ENCODE measurements around the gene LINS1.

LINS1 gene

DNA sequence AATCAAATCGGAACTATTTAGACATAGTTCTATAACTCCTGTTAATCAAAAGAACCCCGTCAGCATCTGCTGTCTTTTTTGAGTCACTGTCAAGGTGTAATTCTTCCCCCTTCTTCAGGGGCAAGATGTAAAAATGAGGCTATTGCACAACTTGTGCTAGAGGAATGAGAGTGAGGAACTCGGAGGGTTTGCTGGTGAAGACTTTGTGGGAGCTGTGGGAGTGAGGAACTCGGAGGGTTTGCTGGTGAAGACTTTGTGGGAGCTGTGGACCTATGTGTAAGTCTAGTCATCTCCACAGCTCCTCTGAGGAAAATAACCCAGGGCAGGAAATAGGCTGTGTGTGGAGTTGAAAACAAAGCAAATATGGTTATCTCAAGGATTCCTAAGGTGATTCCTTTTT is 70.8 kb downstream of the LINS1 start:
- peaks cover 36% of the 10 kb centered on the region for H3K27me3 ChIP-seq (ENCODE audit: insufficient read depth, low read length)
- H3K79me2 ChIP-seq (ENCODE audit: control insufficient read depth, insufficient read depth, low read length, unreplicated experiment), result no peaks in the 10 kb centered on the region
- H3K27ac ChIP-seq (ENCODE audit: low read depth, low read length), result no peak overlapping the region
- H2AFZ ChIP-seq (ENCODE audit: low read length, unreplicated experiment), result no peak overlapping the region
- no peak overlapping the region for H3K4me3 ChIP-seq (ENCODE audit: low read depth, low read length)
- no peaks in the 10 kb centered on the region for H3K36me3 ChIP-seq (ENCODE audit: insufficient read depth, low read length)
- no peaks in the 10 kb centered on the region for H3K4me1 ChIP-seq (ENCODE audit: control insufficient read depth, insufficient read depth, low read length, unreplicated experiment)

- Histone ChIP-seq H3K79me2 (ENCODE audit: control insufficient read depth, insufficient read depth, low read length, unreplicated experiment) (no peaks in the 10 kb centered on the region), H3K36me3 (ENCODE audit: insufficient read depth, low read length) (no peaks in the 10 kb centered on the region), H3K27me3 (ENCODE audit: insufficient read depth, low read length) (peaks cover 38% of the 10 kb centered on the region), H3K4me3 (ENCODE audit: low read depth, low read length) (no peak overlapping the region), H2AFZ (ENCODE audit: low read length, unreplicated experiment) (no peak overlapping the region), H3K4me1 (ENCODE audit: control insufficient read depth, insufficient read depth, low read length, unreplicated experiment) (no peaks in the 10 kb centered on the region), H3K27ac (ENCODE audit: low read depth, low read length) (no peak overlapping the region)
Measured at GRCh38 chr15:100529556-100529955, 72.4 kb downstream of the LINS1 start.

GRCh38 chr15:100528833-100529428 is 73.1 kb downstream of the LINS1 start, which contains the start of gene CERS3:
Gene CERS3, minus strand, starts transcription at chr15:100528950. Its CDS starts 27,101 bp downstream, at chr15:100501849.
- H3K4me1 ChIP-seq (ENCODE audit: control insufficient read depth, insufficient read depth, low read length, unreplicated experiment), result no peaks in the 10 kb centered on the region
- no peak within 1 kb of the TSS for H3K4me3 ChIP-seq (ENCODE audit: low read depth, low read length)
- no peaks in the 10 kb centered on the region for H3K79me2 ChIP-seq (ENCODE audit: control insufficient read depth, insufficient read depth, low read length, unreplicated experiment)
- peaks cover 38% of the 10 kb centered on the region for H3K27me3 ChIP-seq (ENCODE audit: insufficient read depth, low read length)
- H3K36me3 ChIP-seq (ENCODE audit: insufficient read depth, low read length), result no peaks in the 10 kb centered on the region
- no peak within 1 kb of the TSS for H3K27ac ChIP-seq (ENCODE audit: low read depth, low read length)
- H2AFZ ChIP-seq (ENCODE audit: low read length, unreplicated experiment), result no peak within 1 kb of the TSS

DNA sequence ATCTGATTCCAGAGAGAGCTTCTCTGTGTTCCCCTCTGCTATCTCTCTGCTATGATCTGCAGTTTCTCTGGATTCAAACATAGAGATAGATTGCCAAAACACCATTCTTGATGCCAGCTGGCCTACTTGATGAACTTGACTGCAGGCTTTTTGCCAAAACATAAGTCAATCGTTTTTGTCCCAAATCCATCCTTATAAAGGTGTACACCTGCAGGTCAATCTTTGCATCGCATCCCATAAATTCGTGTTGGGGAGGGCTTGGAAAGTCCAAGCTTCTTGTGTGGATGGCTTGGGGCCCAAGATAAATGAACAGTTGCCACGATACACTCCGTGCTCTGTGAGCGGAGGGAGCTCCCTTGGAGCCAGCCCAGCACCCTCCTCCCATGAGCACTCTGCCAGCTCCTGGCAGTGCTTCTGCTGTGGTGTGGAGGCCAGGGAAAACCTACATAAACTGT is 75.9 kb downstream of the LINS1 start:
- Histone ChIP-seq H3K36me3 (ENCODE audit: insufficient read depth, low read length) (no peaks in the 10 kb centered on the region), H3K4me1 (ENCODE audit: control insufficient read depth, insufficient read depth, low read length, unreplicated experiment) (no peaks in the 10 kb centered on the region)

GRCh38 chr15:100525436-100525835 is 76.5 kb downstream of the LINS1 start:
- Histone ChIP-seq H3K79me2 (ENCODE audit: control insufficient read depth, insufficient read depth, low read length, unreplicated experiment) (no peaks in the 10 kb centered on the region), H3K27me3 (ENCODE audit: insufficient read depth, low read length) (peaks cover 24% of the 10 kb centered on the region), H2AFZ (ENCODE audit: low read length, unreplicated experiment) (no peak overlapping the region), H3K27ac (ENCODE audit: low read depth, low read length) (no peak overlapping the region), H3K4me1 (ENCODE audit: control insufficient read depth, insufficient read depth, low read length, unreplicated experiment) (no peaks in the 10 kb centered on the region), H3K36me3 (ENCODE audit: insufficient read depth, low read length) (no peaks in the 10 kb centered on the region), H3K4me3 (ENCODE audit: low read depth, low read length) (no peak overlapping the region)

More for the DNA sequence above, 75.9 kb downstream of the LINS1 start:
- Histone ChIP-seq H3K27ac (ENCODE audit: low read depth, low read length) (no peak overlapping the region), H2AFZ (ENCODE audit: low read length, unreplicated experiment) (no peak overlapping the region), H3K4me3 (ENCODE audit: low read depth, low read length) (no peak overlapping the region), H3K79me2 (ENCODE audit: control insufficient read depth, insufficient read depth, low read length, unreplicated experiment) (no peaks in the 10 kb centered on the region), H3K27me3 (ENCODE audit: insufficient read depth, low read length) (peaks cover 25% of the 10 kb centered on the region)

DNA sequence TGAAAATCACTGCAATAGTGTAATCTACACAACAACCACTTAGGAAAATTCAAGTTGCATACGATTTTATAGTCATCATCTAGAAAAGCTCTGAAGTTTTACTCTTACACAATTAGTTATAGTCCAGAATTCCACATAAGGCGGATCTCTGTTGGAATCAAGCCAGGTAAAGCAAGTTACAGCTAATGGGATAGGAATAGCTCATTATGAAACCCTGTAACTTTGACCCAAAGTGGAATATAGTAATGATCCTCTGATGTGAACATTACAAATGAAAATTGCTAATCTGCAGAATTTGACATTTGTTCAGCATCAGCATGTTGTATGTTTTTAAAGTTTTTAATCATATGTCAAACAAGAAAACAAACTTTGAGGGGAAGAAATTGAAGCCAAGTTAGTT is 77.7 kb downstream of the LINS1 start:
- Histone ChIP-seq H3K79me2 (ENCODE audit: control insufficient read depth, insufficient read depth, low read length, unreplicated experiment) (no peaks in the 10 kb centered on the region), H3K27me3 (ENCODE audit: insufficient read depth, low read length) (peaks cover 15% of the 10 kb centered on the region), H3K4me1 (ENCODE audit: control insufficient read depth, insufficient read depth, low read length, unreplicated experiment) (no peaks in the 10 kb centered on the region), H2AFZ (ENCODE audit: low read length, unreplicated experiment) (no peak overlapping the region), H3K4me3 (ENCODE audit: low read depth, low read length) (no peak overlapping the region), H3K36me3 (ENCODE audit: insufficient read depth, low read length) (no peaks in the 10 kb centered on the region), H3K27ac (ENCODE audit: low read depth, low read length) (no peak overlapping the region)

DNA sequence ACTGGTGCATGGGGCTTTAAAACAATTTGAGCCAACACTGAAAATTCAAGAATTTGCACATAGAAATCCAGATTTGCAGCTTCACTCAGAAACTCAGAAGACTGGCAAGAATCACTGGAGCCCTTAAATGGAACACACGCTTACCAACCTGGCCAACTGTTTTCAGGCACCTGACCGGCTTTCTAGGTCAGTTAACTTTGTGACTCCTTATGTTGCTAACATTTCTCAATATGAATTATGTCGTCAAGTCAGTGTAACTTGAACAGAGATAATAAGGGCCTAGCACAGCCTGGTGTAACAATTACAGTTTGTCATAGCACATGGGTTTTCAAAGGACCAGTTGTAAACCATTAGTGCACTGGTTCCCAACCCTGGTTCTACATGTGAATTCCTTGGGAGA is 80.1 kb downstream of the LINS1 start:
- Histone ChIP-seq H3K27me3 (ENCODE audit: insufficient read depth, low read length) (peaks cover 7% of the 10 kb centered on the region; the same call in 1 of the 2 replicates), H3K79me2 (ENCODE audit: control insufficient read depth, insufficient read depth, low read length, unreplicated experiment) (no peaks in the 10 kb centered on the region), H2AFZ (ENCODE audit: low read length, unreplicated experiment) (no peak overlapping the region), H3K36me3 (ENCODE audit: insufficient read depth, low read length) (no peaks in the 10 kb centered on the region), H3K4me1 (ENCODE audit: control insufficient read depth, insufficient read depth, low read length, unreplicated experiment) (no peaks in the 10 kb centered on the region), H3K27ac (ENCODE audit: low read depth, low read length) (no peak overlapping the region), H3K4me3 (ENCODE audit: low read depth, low read length) (no peak overlapping the region)

GRCh38 chr15:100520132-100520921 is 81.7 kb downstream of the LINS1 start:
- Histone ChIP-seq H3K4me3 (ENCODE audit: low read depth, low read length) (no peak overlapping the region), H2AFZ (ENCODE audit: low read length, unreplicated experiment) (no peak overlapping the region), H3K4me1 (ENCODE audit: control insufficient read depth, insufficient read depth, low read length, unreplicated experiment) (no peaks in the 10 kb centered on the region), H3K27ac (ENCODE audit: low read depth, low read length) (no peak overlapping the region), H3K79me2 (ENCODE audit: control insufficient read depth, insufficient read depth, low read length, unreplicated experiment) (no peaks in the 10 kb centered on the region), H3K36me3 (ENCODE audit: insufficient read depth, low read length) (no peaks in the 10 kb centered on the region), H3K27me3 (ENCODE audit: insufficient read depth, low read length) (peaks cover 6% of the 10 kb centered on the region; the same call in 1 of the 2 replicates)

DNA sequence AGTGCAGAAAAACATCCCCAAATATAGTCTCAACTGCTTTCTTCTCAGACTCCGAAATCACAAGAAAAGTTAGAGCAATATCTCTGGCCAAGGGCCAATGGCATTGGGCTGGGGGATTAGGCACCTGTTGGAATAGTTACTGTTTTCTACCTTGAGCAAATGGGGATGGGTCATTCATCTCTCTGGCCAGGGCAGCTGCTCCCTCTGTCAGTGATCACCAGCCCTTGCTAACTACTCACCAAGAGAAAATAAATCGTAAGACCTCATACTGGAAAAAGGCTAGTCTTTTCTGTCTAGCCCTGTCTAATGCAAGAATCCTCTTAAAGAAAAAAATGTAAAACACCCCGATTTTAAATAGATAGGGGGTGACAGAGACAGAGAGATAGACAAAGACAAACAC is 84.1 kb downstream of the LINS1 start:
- H3K4me1 ChIP-seq (ENCODE audit: control insufficient read depth, insufficient read depth, low read length, unreplicated experiment), result no peaks in the 10 kb centered on the region
- H3K4me3 ChIP-seq (ENCODE audit: low read depth, low read length), result no peak overlapping the region
- H3K36me3 ChIP-seq (ENCODE audit: insufficient read depth, low read length), result no peaks in the 10 kb centered on the region
- H3K79me2 ChIP-seq (ENCODE audit: control insufficient read depth, insufficient read depth, low read length, unreplicated experiment), result no peaks in the 10 kb centered on the region
- H2AFZ ChIP-seq (ENCODE audit: low read length, unreplicated experiment), result no peak overlapping the region
- H3K27ac ChIP-seq (ENCODE audit: low read depth, low read length), result no peak overlapping the region
- peaks cover 5% of the 10 kb centered on the region; the same call in 1 of the 2 replicates for H3K27me3 ChIP-seq (ENCODE audit: insufficient read depth, low read length)

All from ACC112 (cell line).